GM23338 (cell line): ENCODE measurements around the gene EVI2B. TPM values are rescaled to one million over a fixed set of nuclear protein-coding genes. Genes with fewer than 3 reads are reported as not detected.
A peak's percentile ranks its signal among the peaks of the same experiment; 100 is the strongest.
"Not testable (repeated sequence)": the region's sequence is repeated elsewhere in the genome, so short reads cannot be mapped to it uniquely, and the experiment has no call there.

Experiments
- ATAC-seq: fragments of 200-7000 bp; cut with Tn5 transposase; 3 replicates; pipeline ENCODE4 v1.9.1; 2020
- DNase-seq: peaks from one replicate; pipeline ENCODE4 v3.0.0-alpha.2; 2015; ENCODE audit warnings: low spot score
- H2AFZ ChIP-seq: fragments of 200-600 bp; sonication (generic); 2 replicates; pipeline ENCODE4 v1.8.0; 2016; ENCODE audit warnings: antibody characterized with exemption, mild to moderate bottlenecking, moderate library complexity
- H3F3A ChIP-seq: fragments of 200-600 bp; sonication (generic); replicated peaks from 2 replicates; pipeline ENCODE4 v1.8.0; 2017; ENCODE audit warnings: antibody characterized with exemption, mixed run types, low read depth
- H3K27ac ChIP-seq: fragments of 200-600 bp; sonication (generic); 2 replicates; pipeline ENCODE4 v1.6.1; 2016; ENCODE audit warnings: low read depth
- H3K27me3 ChIP-seq: fragments of 200-600 bp; sonication (generic); 2 replicates; pipeline ENCODE4 v1.8.0; 2016; ENCODE audit warnings: mild to moderate bottlenecking, mixed run types, moderate library complexity; ENCODE audit not compliant: insufficient read depth
- H3K36me3 ChIP-seq: fragments of 200-600 bp; sonication (generic); 2 replicates; pipeline ENCODE4 v1.8.0; 2016; ENCODE audit warnings: mild to moderate bottlenecking; ENCODE audit not compliant: insufficient read depth
- H3K4me1 ChIP-seq: fragments of 200-600 bp; sonication (generic); 2 replicates; pipeline ENCODE4 v1.8.0; 2016; ENCODE audit warnings: mild to moderate bottlenecking, moderate library complexity; ENCODE audit not compliant: insufficient read depth
- H3K4me2 ChIP-seq: fragments of 200-600 bp; sonication (generic); 2 replicates; pipeline ENCODE4 v1.7.1; 2017; ENCODE audit warnings: mixed run types
- H3K4me3 ChIP-seq: fragments of 200-600 bp; sonication (generic); 2 replicates; pipeline ENCODE4 v1.6.1; 2016; ENCODE audit warnings: mixed run types
- H3K79me2 ChIP-seq: fragments of 200-600 bp; sonication (generic); replicated peaks from 2 replicates; pipeline ENCODE4 v1.8.0; 2017; ENCODE audit warnings: mild to moderate bottlenecking; ENCODE audit not compliant: insufficient read depth
- H3K9me2 ChIP-seq: fragments of 200-600 bp; sonication (generic); 2 replicates; pipeline ENCODE4 v1.8.0; 2017; ENCODE audit not compliant: insufficient read depth
- H4K20me1 ChIP-seq: fragments of 200-600 bp; sonication (generic); replicated peaks from 2 replicates; pipeline ENCODE4 v1.8.0; 2017; ENCODE audit warnings: mild to moderate bottlenecking; ENCODE audit not compliant: insufficient read depth
- H3K27ac Mint-ChIP-seq: 2 replicates; pipeline ENCODE4 v1.8.0; 2020; ENCODE audit warnings: inconsistent platforms, mild to moderate bottlenecking, moderate library complexity, mixed read lengths
- H3K27me3 Mint-ChIP-seq: 3 replicates; pipeline ENCODE4 v1.8.0; 2022; ENCODE audit warnings: low read depth, mild to moderate bottlenecking, moderate library complexity, mixed read lengths, inconsistent platforms; ENCODE audit not compliant: insufficient read depth, poor library complexity
- H3K36me3 Mint-ChIP-seq: 3 replicates; pipeline ENCODE4 v1.8.0; 2021; ENCODE audit warnings: low read depth, mild to moderate bottlenecking, inconsistent platforms, moderate library complexity, mixed read lengths
- H3K4me1 Mint-ChIP-seq: 3 replicates; pipeline ENCODE4 v1.8.0; 2020; ENCODE audit warnings: mild to moderate bottlenecking, inconsistent platforms, mixed read lengths
- H3K4me3 Mint-ChIP-seq: 3 replicates; pipeline ENCODE4 v1.8.0; 2021; ENCODE audit warnings: moderate library complexity, mild to moderate bottlenecking, inconsistent platforms, mixed read lengths
- H3K9me3 Mint-ChIP-seq: 3 replicates; pipeline ENCODE4 v1.8.0; 2020; ENCODE audit warnings: moderate library complexity, mild to moderate bottlenecking, inconsistent platforms, mixed read lengths
- EZH2 ChIP-seq: fragments of 200-600 bp; sonication (generic); IDR thresholded peaks from one replicate; pipeline ENCODE4 v1.8.0; 2017; ENCODE audit warnings: antibody characterized with exemption, mild to moderate bottlenecking, low read depth; ENCODE audit not compliant: unreplicated experiment
- JUNB ChIP-seq: IDR thresholded peaks from one replicate; pipeline ENCODE4 v1.6.1; 2016; ENCODE audit warnings: antibody characterized with exemption; ENCODE audit not compliant: unreplicated experiment
- NANOG ChIP-seq: IDR thresholded peaks from 2 replicates; pipeline ENCODE4 v1.6.1; 2016; ENCODE audit warnings: antibody characterized with exemption, borderline replicate concordance
- STAT1 ChIP-seq: IDR thresholded peaks from one replicate; pipeline ENCODE4 v1.6.1; 2016; ENCODE audit warnings: antibody characterized with exemption; ENCODE audit not compliant: unreplicated experiment
- ZNF331 ChIP-seq: fragments of 250-450 bp; sonication (Bioruptor Pico); IDR thresholded peaks from 2 replicates; pipeline ENCODE4 v1.5.0; 2020; ENCODE audit warnings: low read depth, mild to moderate bottlenecking, moderate library complexity
- polyA plus RNA-seq: library from polyadenylated mRNA; unstranded; fragments of >200 nt; fragmentation: Nextera tagmentation; extraction: Ambion mirVana; gene quantifications from 2 replicates; pipeline ENCODE4 v1.2.1, GENCODE V29; 2016
- total RNA-seq: library from RNA; depleted of rRNA; stranded (reverse); fragments of >200 nt; shearing (Covaris generic); gene quantifications from 2 replicates; pipeline ENCODE4 v1.2.3, GENCODE V29; 2014
- TF ChIP-seq, protein P1 (sequence below), 2 experiments: fragments of 200-600 bp in 1 of 2; sonication (generic) in 1 of 2; conservative IDR thresholded peaks; 2 replicates each; pipeline versions ENCODE4 v1.5.1 to v1.6.1; 2016 to 2017; ENCODE audit warnings: antibody characterized with exemption in 2 of 2, low read depth in 2 of 2, mild to moderate bottlenecking in 2 of 2, moderate library complexity in 1 of 2
- TF ChIP-seq, protein P2 (sequence below): fragments of 250-450 bp; sonication (Bioruptor Pico); IDR thresholded peaks from 2 replicates; pipeline ENCODE4 v1.5.0; 2020; ENCODE audit warnings: mild to moderate bottlenecking, moderate library complexity

Gene EVI2B
- total and polyA plus RNA-seq, 2 experiments from 2014 or later = 0.18 TPM; not detected in 1

- H3K27ac ChIP-seq = no peak overlapping the region
- H3K27me3 ChIP-seq = no peaks in the 10 kb centered on the region
- 0 out of 2 replicates have a peak overlapping the region, but pooled peaks have one; percentile 12 for H3K27ac Mint-ChIP-seq
- peaks cover 15% of the 10 kb centered on the region for H3K36me3 Mint-ChIP-seq
- H3K4me3 Mint-ChIP-seq = no peak overlapping the region
- H3F3A ChIP-seq = no peaks in the 10 kb centered on the region
- no peak overlapping the region for H2AFZ ChIP-seq
- TF ChIP-seq, protein P1, sequence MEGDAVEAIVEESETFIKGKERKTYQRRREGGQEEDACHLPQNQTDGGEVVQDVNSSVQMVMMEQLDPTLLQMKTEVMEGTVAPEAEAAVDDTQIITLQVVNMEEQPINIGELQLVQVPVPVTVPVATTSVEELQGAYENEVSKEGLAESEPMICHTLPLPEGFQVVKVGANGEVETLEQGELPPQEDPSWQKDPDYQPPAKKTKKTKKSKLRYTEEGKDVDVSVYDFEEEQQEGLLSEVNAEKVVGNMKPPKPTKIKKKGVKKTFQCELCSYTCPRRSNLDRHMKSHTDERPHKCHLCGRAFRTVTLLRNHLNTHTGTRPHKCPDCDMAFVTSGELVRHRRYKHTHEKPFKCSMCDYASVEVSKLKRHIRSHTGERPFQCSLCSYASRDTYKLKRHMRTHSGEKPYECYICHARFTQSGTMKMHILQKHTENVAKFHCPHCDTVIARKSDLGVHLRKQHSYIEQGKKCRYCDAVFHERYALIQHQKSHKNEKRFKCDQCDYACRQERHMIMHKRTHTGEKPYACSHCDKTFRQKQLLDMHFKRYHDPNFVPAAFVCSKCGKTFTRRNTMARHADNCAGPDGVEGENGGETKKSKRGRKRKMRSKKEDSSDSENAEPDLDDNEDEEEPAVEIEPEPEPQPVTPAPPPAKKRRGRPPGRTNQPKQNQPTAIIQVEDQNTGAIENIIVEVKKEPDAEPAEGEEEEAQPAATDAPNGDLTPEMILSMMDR (conservative IDR thresholded peaks at IDR 0.05; ENCODE audit: low read depth in 2 of 2) = peak; percentile 50 to 61
- TF ChIP-seq STAT1 = no peak
- peaks cover 9% of the 10 kb centered on the region; the same call in 2 of the 3 replicates for H3K4me1 Mint-ChIP-seq
- H4K20me1 ChIP-seq = no peaks in the 10 kb centered on the region
- no peak for ATAC-seq
- 0 out of 2 replicates have a peak, but pooled peaks cover 4% of the 10 kb centered on the region for H3K4me1 ChIP-seq
- no peak overlapping the region for H3K4me2 ChIP-seq
- DNase-seq = peak; percentile 50
- no peaks in the 10 kb centered on the region for H3K36me3 ChIP-seq
- no peaks in the 10 kb centered on the region for H3K9me2 ChIP-seq
- H3K4me3 ChIP-seq = no peak overlapping the region
- H3K27me3 Mint-ChIP-seq = no peaks in the 10 kb centered on the region
- no peaks in the 10 kb centered on the region for H3K79me2 ChIP-seq
- H3K9me3 Mint-ChIP-seq = no peaks in the 10 kb centered on the region
Measured at GRCh38 chr17:31266042-31266441, 47.8 kb downstream of the EVI2B start.

- H3K27ac Mint-ChIP-seq, H3K9me3 Mint-ChIP-seq, DNase-seq, H3F3A ChIP-seq, H3K4me2 ChIP-seq, ATAC-seq, H2AFZ ChIP-seq, H3K79me2 ChIP-seq, H3K4me1 Mint-ChIP-seq, H3K9me2 ChIP-seq, H3K4me1 ChIP-seq, H3K36me3 ChIP-seq, H3K27ac ChIP-seq, H3K4me3 ChIP-seq, H3K27me3 Mint-ChIP-seq, H4K20me1 ChIP-seq, H3K4me3 Mint-ChIP-seq, H3K27me3 ChIP-seq: not testable (repeated sequence)
- peaks cover 12% of the 10 kb centered on the region for H3K36me3 Mint-ChIP-seq
Measured at GRCh38 chr17:31262923-31263322, 50.9 kb downstream of the EVI2B start.

DNA sequence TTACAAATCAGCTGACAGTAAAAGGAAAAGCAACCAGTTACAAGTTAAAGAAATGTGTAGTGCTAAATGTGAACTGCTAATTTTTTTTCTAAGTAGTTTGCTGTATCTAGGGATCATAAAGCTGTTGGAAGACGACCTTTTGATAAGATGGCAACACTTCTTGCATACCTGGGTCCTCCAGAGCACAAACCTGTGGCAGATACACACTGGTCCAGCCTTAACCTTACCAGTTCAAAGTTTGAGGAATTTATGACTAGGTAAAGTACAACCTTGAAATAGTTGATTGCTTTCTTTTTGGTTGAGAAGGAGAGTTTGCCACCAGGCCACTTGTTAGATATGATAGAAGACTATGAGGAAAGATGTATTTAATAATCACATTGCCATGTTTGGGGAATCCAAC lies 52.3 kb downstream of the EVI2B start:
- Histone ChIP-seq H3K4me2 (no peak overlapping the region), H3K4me1 (no peaks in the 10 kb centered on the region), H3K4me3 (no peak overlapping the region), H3K36me3 (no peaks in the 10 kb centered on the region; the same call in 1 of the 2 replicates), H3K79me2 (no peaks in the 10 kb centered on the region), H2AFZ (no peak overlapping the region), H3K9me2 (no peaks in the 10 kb centered on the region), H3F3A (no peaks in the 10 kb centered on the region), H3K27me3 (no peaks in the 10 kb centered on the region), H4K20me1 (no peaks in the 10 kb centered on the region), H3K27ac (no peak overlapping the region)
- H3K27ac Mint-ChIP-seq = no peak overlapping the region
- no peaks in the 10 kb centered on the region for H3K9me3 Mint-ChIP-seq
- H3K4me3 Mint-ChIP-seq = no peak overlapping the region
- no peaks in the 10 kb centered on the region for H3K27me3 Mint-ChIP-seq
- no peaks in the 10 kb centered on the region for H3K4me1 Mint-ChIP-seq
- no peak for DNase-seq
- ATAC-seq = no peak
- peaks cover 5% of the 10 kb centered on the region; the same call in 2 of the 3 replicates for H3K36me3 Mint-ChIP-seq
- TF ChIP-seq EZH2 (no peak), ZNF331 (no peak), STAT1 (no peak), NANOG (no peak), JUNB (no peak)
- TF ChIP-seq, protein P2, sequence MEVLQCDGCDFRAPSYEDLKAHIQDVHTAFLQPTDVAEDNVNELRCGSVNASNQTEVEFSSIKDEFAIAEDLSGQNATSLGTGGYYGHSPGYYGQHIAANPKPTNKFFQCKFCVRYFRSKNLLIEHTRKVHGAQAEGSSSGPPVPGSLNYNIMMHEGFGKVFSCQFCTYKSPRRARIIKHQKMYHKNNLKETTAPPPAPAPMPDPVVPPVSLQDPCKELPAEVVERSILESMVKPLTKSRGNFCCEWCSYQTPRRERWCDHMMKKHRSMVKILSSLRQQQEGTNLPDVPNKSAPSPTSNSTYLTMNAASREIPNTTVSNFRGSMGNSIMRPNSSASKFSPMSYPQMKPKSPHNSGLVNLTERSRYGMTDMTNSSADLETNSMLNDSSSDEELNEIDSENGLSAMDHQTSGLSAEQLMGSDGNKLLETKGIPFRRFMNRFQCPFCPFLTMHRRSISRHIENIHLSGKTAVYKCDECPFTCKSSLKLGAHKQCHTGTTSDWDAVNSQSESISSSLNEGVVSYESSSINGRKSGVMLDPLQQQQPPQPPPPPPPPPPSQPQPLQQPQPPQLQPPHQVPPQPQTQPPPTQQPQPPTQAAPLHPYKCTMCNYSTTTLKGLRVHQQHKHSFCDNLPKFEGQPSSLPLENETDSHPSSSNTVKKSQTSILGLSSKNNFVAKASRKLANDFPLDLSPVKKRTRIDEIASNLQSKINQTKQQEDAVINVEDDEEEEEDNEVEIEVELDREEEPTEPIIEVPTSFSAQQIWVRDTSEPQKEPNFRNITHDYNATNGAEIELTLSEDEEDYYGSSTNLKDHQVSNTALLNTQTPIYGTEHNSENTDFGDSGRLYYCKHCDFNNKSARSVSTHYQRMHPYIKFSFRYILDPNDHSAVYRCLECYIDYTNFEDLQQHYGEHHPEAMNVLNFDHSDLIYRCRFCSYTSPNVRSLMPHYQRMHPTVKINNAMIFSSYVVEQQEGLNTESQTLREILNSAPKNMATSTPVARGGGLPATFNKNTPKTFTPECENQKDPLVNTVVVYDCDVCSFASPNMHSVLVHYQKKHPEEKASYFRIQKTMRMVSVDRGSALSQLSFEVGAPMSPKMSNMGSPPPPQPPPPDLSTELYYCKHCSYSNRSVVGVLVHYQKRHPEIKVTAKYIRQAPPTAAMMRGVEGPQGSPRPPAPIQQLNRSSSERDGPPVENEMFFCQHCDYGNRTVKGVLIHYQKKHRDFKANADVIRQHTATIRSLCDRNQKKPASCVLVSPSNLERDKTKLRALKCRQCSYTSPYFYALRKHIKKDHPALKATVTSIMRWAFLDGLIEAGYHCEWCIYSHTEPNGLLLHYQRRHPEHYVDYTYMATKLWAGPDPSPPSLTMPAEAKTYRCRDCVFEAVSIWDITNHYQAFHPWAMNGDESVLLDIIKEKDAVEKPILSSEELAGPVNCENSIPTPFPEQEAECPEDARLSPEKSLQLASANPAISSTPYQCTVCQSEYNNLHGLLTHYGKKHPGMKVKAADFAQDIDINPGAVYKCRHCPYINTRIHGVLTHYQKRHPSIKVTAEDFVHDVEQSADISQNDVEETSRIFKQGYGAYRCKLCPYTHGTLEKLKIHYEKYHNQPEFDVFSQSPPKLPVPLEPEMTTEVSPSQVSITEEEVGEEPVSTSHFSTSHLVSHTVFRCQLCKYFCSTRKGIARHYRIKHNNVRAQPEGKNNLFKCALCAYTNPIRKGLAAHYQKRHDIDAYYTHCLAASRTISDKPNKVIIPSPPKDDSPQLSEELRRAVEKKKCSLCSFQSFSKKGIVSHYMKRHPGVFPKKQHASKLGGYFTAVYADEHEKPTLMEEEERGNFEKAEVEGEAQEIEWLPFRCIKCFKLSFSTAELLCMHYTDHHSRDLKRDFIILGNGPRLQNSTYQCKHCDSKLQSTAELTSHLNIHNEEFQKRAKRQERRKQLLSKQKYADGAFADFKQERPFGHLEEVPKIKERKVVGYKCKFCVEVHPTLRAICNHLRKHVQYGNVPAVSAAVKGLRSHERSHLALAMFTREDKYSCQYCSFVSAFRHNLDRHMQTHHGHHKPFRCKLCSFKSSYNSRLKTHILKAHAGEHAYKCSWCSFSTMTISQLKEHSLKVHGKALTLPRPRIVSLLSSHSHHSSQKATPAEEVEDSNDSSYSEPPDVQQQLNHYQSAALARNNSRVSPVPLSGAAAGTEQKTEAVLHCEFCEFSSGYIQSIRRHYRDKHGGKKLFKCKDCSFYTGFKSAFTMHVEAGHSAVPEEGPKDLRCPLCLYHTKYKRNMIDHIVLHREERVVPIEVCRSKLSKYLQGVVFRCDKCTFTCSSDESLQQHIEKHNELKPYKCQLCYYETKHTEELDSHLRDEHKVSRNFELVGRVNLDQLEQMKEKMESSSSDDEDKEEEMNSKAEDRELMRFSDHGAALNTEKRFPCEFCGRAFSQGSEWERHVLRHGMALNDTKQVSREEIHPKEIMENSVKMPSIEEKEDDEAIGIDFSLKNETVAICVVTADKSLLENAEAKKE = no peak
